AG09309 (cell line): Measurements from ENCODE around the gene AKR1B15.
"Not testable (repeated sequence)": the region's sequence is repeated elsewhere in the genome, so short reads cannot be mapped to it uniquely, and the experiment has no call there.

Experiments used
- DNase-seq: peaks from one replicate; pipeline ENCODE4 v3.0.0-alpha.2; 2010; ENCODE audit warnings: low read depth
- H3K4me3 ChIP-seq: 2 replicates; pipeline ENCODE4 v1.5.1; 2011; ENCODE audit warnings: mild to moderate bottlenecking, low read depth, low read length, moderate library complexity; ENCODE audit not compliant: control insufficient read depth
- CTCF ChIP-seq: IDR thresholded peaks from 2 replicates; pipeline ENCODE4 v1.5.1; 2011; ENCODE audit warnings: mild to moderate bottlenecking, low read depth, low read length, inconsistent platforms; ENCODE audit not compliant: insufficient read depth, control insufficient read depth; ENCODE audit errors: missing control alignments

AKR1B15 gene

GRCh38 chr7:134520130-134520529, 28.8 kb upstream of the AKR1B15 start:
- H3K4me3 ChIP-seq, result no peak overlapping the region
- peak; percentile 27 for TF ChIP-seq CTCF
- no peak for DNase-seq

- DNase-seq, result no peak
- no peak for TF ChIP-seq CTCF
- H3K4me3 ChIP-seq, result no peak overlapping the region
Measured at GRCh38 chr7:134522601-134523000, 26.3 kb upstream of the AKR1B15 start.

GRCh38 chr7:134525449-134525848, 23.5 kb upstream of the AKR1B15 start:
- not testable (repeated sequence) for H3K4me3 ChIP-seq, DNase-seq

- DNase-seq, H3K4me3 ChIP-seq: not testable (repeated sequence)
Measured at GRCh38 chr7:134526552-134527248, 22.2 kb upstream of the AKR1B15 start.

- no peak for TF ChIP-seq CTCF
- DNase-seq, result peak; percentile 52
- no peak overlapping the region; the same call in 1 of the 2 replicates for H3K4me3 ChIP-seq
Measured at GRCh38 chr7:134527979-134528371, 20.9 kb upstream of the AKR1B15 start.

GRCh38 chr7:134528749-134529148, 20.2 kb upstream of the AKR1B15 start:
- H3K4me3 ChIP-seq, result no peak overlapping the region
- TF ChIP-seq CTCF, result no peak
- DNase-seq, result no peak

GRCh38 chr7:134530460-134530859, 18.4 kb upstream of the AKR1B15 start:
- TF ChIP-seq CTCF, result no peak
- H3K4me3 ChIP-seq, result no peak overlapping the region

More at GRCh38 chr7:134530460-134530859, 18.4 kb upstream of the AKR1B15 start:
- DNase-seq, result no peak
